Measurements from ENCODE around the gene KCND2. TPM values are rescaled to one million over a fixed set of nuclear protein-coding genes. Genes with fewer than 3 reads are reported as not detected.

Gene KCND2
- total and polyA plus RNA-seq, 2 of the 8 experiments (the other 6 are each of a cell fraction or from before 2014, with no cell fraction given): 4.6 to 7.7 TPM

DNA sequence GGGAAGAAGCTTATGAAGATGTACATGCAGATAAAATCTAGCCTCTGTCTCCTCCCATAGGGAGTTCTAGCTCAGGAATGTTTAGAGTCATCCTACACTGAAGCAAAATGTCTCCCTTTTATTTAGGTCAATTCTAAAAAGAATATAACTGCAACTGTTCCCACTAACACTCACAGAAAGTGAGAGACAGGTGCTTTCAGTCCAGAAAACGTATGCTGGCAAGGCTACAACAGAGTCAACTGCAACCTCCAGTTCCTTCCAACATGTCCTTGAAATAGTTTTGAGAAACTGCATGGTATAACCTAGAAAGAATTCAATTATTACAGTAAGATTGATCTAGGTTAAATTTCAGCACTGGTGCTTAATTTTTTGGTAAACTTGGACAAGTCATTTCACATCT, 46.8 kb upstream of the KCND2 start (continued):
- TF ChIP-seq SIN3A (conservative IDR thresholded peaks at IDR 0.05 in 1 of 2, IDR thresholded peaks at IDR 0.05 in 1 of 2; ENCODE audit: low read depth in 1 of 2, low read length in 2 of 2): no peak
- no peak for TF ChIP-seq CBX8 (IDR thresholded peaks at IDR 0.05; ENCODE audit: borderline replicate concordance, low read depth, low read length)
- no peak for TF ChIP-seq ZNF274 (IDR thresholded peaks at IDR 0.05; ENCODE audit: borderline replicate concordance, extremely low read depth, low read length)
- no peak for TF ChIP-seq NANOG (IDR thresholded peaks at IDR 0.05; ENCODE audit: insufficient read depth, low read depth, low read length, poor library complexity, severe bottlenecking)
- TF ChIP-seq, protein P1, sequence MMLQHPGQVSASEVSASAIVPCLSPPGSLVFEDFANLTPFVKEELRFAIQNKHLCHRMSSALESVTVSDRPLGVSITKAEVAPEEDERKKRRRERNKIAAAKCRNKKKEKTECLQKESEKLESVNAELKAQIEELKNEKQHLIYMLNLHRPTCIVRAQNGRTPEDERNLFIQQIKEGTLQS (IDR thresholded peaks at IDR 0.05; ENCODE audit: insufficient read depth, low read depth, low read length): no peak
- no peak for TF ChIP-seq FOSL1 (IDR thresholded peaks at IDR 0.05; ENCODE audit: insufficient read depth, low read depth, low read length)
